WTC11 (cell line): ENCODE measurements around the gene EVA1C.

Experiments
- ESRRA ChIP-seq: sonication (generic); formaldehyde crosslinking; IDR thresholded peaks from 2 replicates; pipeline ENCODE4 v1.8.1; 2022; ENCODE audit warnings: mild to moderate bottlenecking, missing genetic modification reagents, borderline replicate concordance
- ETV6 ChIP-seq: sonication (generic); formaldehyde crosslinking; IDR thresholded peaks from 2 replicates; pipeline ENCODE4 v1.8.1; 2022; ENCODE audit warnings: mild to moderate bottlenecking, missing genetic modification reagents
- FOXK1 ChIP-seq: sonication (generic); formaldehyde crosslinking; IDR thresholded peaks from 2 replicates; pipeline ENCODE4 v1.8.0; 2022; ENCODE audit warnings: mild to moderate bottlenecking, moderate library complexity, missing genetic modification reagents
- NFATC4 ChIP-seq: fragments of 250-450 bp; sonication (Bioruptor Pico); IDR thresholded peaks from 2 replicates; pipeline ENCODE4 v1.9.0; 2021; ENCODE audit warnings: mild to moderate bottlenecking
- TCF7 ChIP-seq: sonication (generic); formaldehyde crosslinking; IDR thresholded peaks from 2 replicates; pipeline ENCODE4 v1.8.0; 2022; ENCODE audit warnings: mild to moderate bottlenecking, low read depth, missing genetic modification reagents, moderate library complexity
- TP53 ChIP-seq: sonication (generic); formaldehyde crosslinking; IDR thresholded peaks from 2 replicates; pipeline ENCODE4 v1.8.1; 2023; ENCODE audit warnings: mild to moderate bottlenecking, missing genetic modification reagents
- ZBTB21 ChIP-seq: sonication (generic); formaldehyde crosslinking; IDR thresholded peaks from 2 replicates; pipeline ENCODE4 v1.8.1; 2023; ENCODE audit warnings: mild to moderate bottlenecking, missing genetic modification reagents, borderline replicate concordance
- ZNF121 ChIP-seq: sonication (generic); formaldehyde crosslinking; IDR thresholded peaks from 2 replicates; pipeline ENCODE4 v1.8.0; 2023; ENCODE audit warnings: missing genetic modification reagents
- ZNF138 ChIP-seq: sonication (generic); formaldehyde crosslinking; conservative IDR thresholded peaks from 2 replicates; pipeline ENCODE4 v1.8.1; 2022; ENCODE audit warnings: mild to moderate bottlenecking, moderate library complexity, missing genetic modification reagents
- TF ChIP-seq, protein P1 (sequence below): fragments of 200-600 bp; IDR thresholded peaks from 2 replicates; pipeline ENCODE4 v1.8.0; 2022; ENCODE audit warnings: antibody characterized with exemption
- TF ChIP-seq, protein P2 (sequence below): sonication (generic); formaldehyde crosslinking; IDR thresholded peaks from 2 replicates; pipeline ENCODE4 v1.8.0; 2022; ENCODE audit warnings: mild to moderate bottlenecking, missing genetic modification reagents

DNA sequence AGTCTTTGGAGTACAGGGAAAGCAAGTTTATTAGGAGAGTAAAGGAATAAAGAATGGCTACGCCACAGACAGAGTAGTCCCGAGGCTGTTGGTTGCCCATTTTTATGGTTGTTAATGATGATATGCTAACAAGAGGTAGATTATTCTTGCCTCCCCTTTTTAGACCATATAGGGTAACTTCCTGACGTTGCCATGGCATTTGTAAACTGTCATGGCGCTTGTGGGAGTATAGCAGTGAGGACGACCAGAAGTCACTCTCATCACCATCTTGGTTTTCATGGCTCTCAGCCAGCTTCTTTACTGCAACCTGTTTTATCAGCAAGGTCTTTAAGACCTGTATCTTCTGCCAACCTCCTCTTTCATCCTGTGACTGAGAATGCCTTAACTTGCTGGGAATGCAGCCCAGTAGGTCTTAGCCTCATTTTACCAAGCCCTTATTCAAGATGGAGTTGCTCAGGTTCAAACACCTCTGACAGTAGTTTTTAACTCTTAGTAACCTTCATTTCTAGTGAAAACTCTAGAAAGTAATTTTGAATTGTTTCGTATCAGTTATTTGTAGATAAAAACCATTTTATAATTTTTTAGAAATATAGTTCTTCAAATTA, 146.6 kb downstream of the EVA1C start:
- TF ChIP-seq, protein P1, sequence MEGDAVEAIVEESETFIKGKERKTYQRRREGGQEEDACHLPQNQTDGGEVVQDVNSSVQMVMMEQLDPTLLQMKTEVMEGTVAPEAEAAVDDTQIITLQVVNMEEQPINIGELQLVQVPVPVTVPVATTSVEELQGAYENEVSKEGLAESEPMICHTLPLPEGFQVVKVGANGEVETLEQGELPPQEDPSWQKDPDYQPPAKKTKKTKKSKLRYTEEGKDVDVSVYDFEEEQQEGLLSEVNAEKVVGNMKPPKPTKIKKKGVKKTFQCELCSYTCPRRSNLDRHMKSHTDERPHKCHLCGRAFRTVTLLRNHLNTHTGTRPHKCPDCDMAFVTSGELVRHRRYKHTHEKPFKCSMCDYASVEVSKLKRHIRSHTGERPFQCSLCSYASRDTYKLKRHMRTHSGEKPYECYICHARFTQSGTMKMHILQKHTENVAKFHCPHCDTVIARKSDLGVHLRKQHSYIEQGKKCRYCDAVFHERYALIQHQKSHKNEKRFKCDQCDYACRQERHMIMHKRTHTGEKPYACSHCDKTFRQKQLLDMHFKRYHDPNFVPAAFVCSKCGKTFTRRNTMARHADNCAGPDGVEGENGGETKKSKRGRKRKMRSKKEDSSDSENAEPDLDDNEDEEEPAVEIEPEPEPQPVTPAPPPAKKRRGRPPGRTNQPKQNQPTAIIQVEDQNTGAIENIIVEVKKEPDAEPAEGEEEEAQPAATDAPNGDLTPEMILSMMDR = no peak
- TF ChIP-seq ZNF138 (no peak), ESRRA (CRISPR knock-in tag) (no peak), FOXK1 (no peak), ETV6 (CRISPR knock-in tag) (no peak), ZNF121 (CRISPR knock-in tag) (no peak), ZBTB21 (CRISPR knock-in tag) (no peak), TP53 (CRISPR knock-in tag) (no peak), TCF7 (CRISPR knock-in tag) (no peak), NFATC4 (no peak)
- TF ChIP-seq, protein P2, sequence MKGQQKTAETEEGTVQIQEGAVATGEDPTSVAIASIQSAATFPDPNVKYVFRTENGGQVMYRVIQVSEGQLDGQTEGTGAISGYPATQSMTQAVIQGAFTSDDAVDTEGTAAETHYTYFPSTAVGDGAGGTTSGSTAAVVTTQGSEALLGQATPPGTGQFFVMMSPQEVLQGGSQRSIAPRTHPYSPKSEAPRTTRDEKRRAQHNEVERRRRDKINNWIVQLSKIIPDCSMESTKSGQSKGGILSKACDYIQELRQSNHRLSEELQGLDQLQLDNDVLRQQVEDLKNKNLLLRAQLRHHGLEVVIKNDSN = no peak
